OCI-LY3 (cell line): ENCODE data around the gene PHPT1.

ENCODE experiments used
- CTCF ChIP-seq: fragments of 200-600, 300-600 bp; sonication (generic); IDR thresholded peaks from 2 replicates; pipeline ENCODE4 v1.5.1; 2014; ENCODE audit warnings: antibody characterized with exemption, low read length, low read depth
- EZH2phosphoT487 ChIP-seq: fragments of 200-600 bp; shearing (Covaris generic); IDR thresholded peaks from 2 replicates; pipeline ENCODE4 v1.6.1; 2018; ENCODE audit warnings: antibody characterized with exemption, mixed run types, low read depth

DNA sequence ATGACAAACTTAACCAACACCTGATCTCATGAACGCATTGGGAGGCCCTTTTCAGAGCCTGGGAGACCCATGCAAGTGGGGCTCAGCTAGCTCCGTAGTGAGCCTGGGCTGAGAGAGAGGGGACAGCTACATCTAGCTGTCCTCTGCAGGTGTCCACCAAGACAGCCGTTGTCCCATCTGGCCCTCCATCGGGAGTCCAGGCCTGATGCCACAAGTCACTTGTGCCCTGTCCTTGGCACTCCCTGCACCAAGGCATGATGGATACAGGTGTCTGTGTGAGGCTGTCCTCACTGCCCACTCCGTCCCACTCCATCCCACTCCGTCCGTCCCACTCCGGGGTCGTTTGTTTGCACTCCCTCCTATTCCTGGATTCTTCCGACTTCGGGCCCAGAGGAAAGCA lies 19.4 kb downstream of the PHPT1 start:
- TF ChIP-seq CTCF (no peak), EZH2phosphoT487 (no peak)
